Natural killer cell (primary cell): ENCODE results near the gene THSD7B. TPM values are rescaled to one million over a fixed set of nuclear protein-coding genes. Genes with fewer than 3 reads are reported as not detected.

Experiments used
- ATAC-seq, 3 donors: fragments of 150-1000 bp in 2 of 3; fragments of 200-7000 bp in 1 of 3; cut with Tn5 transposase; 1 replicate in 1 of 3; 2 replicates in 2 of 3; pipeline ENCODE4 v1.10.0; 2021; ENCODE audit warnings: mild to moderate bottlenecking in 2 of 3, moderate library complexity in 2 of 3
- DNase-seq, 2 donors: peaks; one replicate each; pipeline versions ENCODE4 v3.0.0 to v3.0.0-alpha.2; 2013 to 2021; ENCODE audit warnings: mixed read lengths in 1 of 2
- H3K27ac ChIP-seq: one replicate; pipeline ENCODE4 v1.5.1; 2013; ENCODE audit warnings: mild to moderate bottlenecking, low read length
- H3K27me3 ChIP-seq: one replicate; pipeline ENCODE4 v1.6.1; 2013; ENCODE audit warnings: low read length; ENCODE audit not compliant: control insufficient read depth, insufficient read depth
- H3K36me3 ChIP-seq: one replicate; pipeline ENCODE4 v1.6.1; 2013; ENCODE audit warnings: low read length; ENCODE audit not compliant: control insufficient read depth, insufficient read depth
- H3K4me1 ChIP-seq: one replicate; pipeline ENCODE4 v1.6.1; 2013; ENCODE audit warnings: low read length; ENCODE audit not compliant: control insufficient read depth, insufficient read depth
- H3K4me3 ChIP-seq: one replicate; pipeline ENCODE4 v1.5.1; 2013; ENCODE audit warnings: low read length
- H3K9me3 ChIP-seq: one replicate; pipeline ENCODE4 v1.6.1; 2013; ENCODE audit warnings: low read length; ENCODE audit not compliant: control insufficient read depth, insufficient read depth
- H3K27ac Mint-ChIP-seq, 2 donors: one replicate each; pipeline ENCODE4 v1.8.0; 2022; ENCODE audit warnings: mild to moderate bottlenecking in 2 of 2, mixed read lengths in 2 of 2, moderate library complexity in 1 of 2
- H3K27me3 Mint-ChIP-seq, 2 donors: one replicate each; pipeline ENCODE4 v1.8.0; 2022; ENCODE audit warnings: low read depth in 2 of 2, mixed read lengths in 2 of 2
- H3K36me3 Mint-ChIP-seq: one replicate; pipeline ENCODE4 v1.8.0; 2022; ENCODE audit warnings: mixed read lengths
- H3K4me1 Mint-ChIP-seq, 2 donors: one replicate each; pipeline ENCODE4 v1.8.0; 2022; ENCODE audit warnings: mixed read lengths in 2 of 2
- H3K4me3 Mint-ChIP-seq: one replicate; pipeline ENCODE4 v1.8.0; 2022; ENCODE audit warnings: mild to moderate bottlenecking, moderate library complexity, mixed read lengths
- H3K9me3 Mint-ChIP-seq, 2 donors: one replicate each; pipeline ENCODE4 v1.8.0; 2022; ENCODE audit warnings: mixed read lengths in 2 of 2
- CTCF ChIP-seq: fragments of 200-600 bp; IDR thresholded peaks from one replicate; pipeline ENCODE4 v1.8.0; 2022; ENCODE audit warnings: antibody characterized with exemption
- WGBS: methylation state at CpG from one replicate; pipeline ENCODE4 v1.1.7; 2013; ENCODE audit warnings: missing lambda C conversion rate; ENCODE audit not compliant: insufficient coverage; 5-methylcytosine and 5-hydroxymethylcytosine counted together
- intact Hi-C: fragments of 100-400 bp; cut with micrococcal nuclease; formaldehyde crosslinking; loops from one replicate; pipeline ENCODE4 v1.14.2; 2022
- total RNA-seq, 4 donors: library from RNA; stranded (reverse); fragments of 120-200 nt in 1 of 4; gene quantifications; one replicate each; pipeline versions ENCODE4 v1.2.3 to v1.2.4, GENCODE V29; 2013 to 2022

THSD7B gene
- total RNA-seq, 3 donors from 2014 or later (not counting 1 experiment from before 2014, with no cell fraction given): not detected

DNA sequence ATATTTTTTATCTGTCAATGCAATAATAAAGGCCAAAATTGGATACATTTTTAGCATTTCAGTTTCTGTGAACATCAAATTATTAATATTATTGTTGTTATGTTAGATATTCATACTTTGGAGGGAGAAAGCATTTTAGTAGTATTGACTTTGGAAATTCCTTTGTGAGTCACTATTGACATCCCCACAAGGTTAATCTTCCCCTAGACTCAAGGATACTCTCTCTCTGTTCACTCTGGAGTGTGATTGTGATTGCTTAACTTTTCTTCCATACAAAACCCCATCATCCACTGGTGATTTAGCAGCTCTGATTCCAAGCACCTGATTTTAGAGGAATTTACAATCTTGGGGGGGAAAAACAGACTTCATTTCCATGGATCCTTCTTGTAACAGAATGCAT, 352.0 kb downstream of the THSD7B start:
- H3K4me3 Mint-ChIP-seq: no peak overlapping the region
- Histone ChIP-seq H3K27me3 (no peaks in the 10 kb centered on the region), H3K4me3 (no peak overlapping the region), H3K27ac (no peak overlapping the region), H3K36me3 (no peaks in the 10 kb centered on the region), H3K4me1 (no peaks in the 10 kb centered on the region), H3K9me3 (no peaks in the 10 kb centered on the region)
- H3K9me3 Mint-ChIP-seq: peaks cover 10 to 11% of the 10 kb centered on the region in 2 donors
- no peak overlapping the region for H3K27ac Mint-ChIP-seq
- intact Hi-C loops: no loop called here
- DNase-seq (no peak), ATAC-seq (no peak)
- H3K36me3 Mint-ChIP-seq: no peaks in the 10 kb centered on the region
- no peak for TF ChIP-seq CTCF
- no peaks in the 10 kb centered on the region for H3K4me1 Mint-ChIP-seq
- H3K27me3 Mint-ChIP-seq: no peaks in the 10 kb centered on the region

DNA sequence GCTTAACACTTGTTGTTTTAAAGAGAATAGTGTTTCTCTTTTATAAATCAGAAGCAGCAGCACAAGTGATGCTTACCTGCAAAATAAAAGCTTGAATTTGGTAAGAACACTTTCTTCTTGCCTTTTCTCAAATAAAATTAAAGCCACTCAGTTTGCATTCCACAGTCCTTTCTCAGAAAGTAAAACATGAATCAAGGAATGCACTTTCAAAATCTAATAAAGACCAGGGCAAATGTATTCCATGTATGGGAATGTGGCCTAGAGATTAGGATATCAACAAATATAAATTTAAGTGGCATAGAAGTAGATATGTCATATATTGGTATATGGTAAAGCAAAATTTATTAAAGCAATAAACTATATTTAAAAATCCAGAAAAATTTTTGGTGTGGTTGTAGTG, 352.8 kb downstream of the THSD7B start:
- Histone ChIP-seq H3K27me3 (no peaks in the 10 kb centered on the region), H3K36me3 (no peaks in the 10 kb centered on the region), H3K9me3 (no peaks in the 10 kb centered on the region), H3K4me1 (no peaks in the 10 kb centered on the region), H3K4me3 (no peak overlapping the region), H3K27ac (no peak overlapping the region)
- Mint-ChIP-seq H3K4me1 (no peaks in the 10 kb centered on the region), H3K36me3 (no peaks in the 10 kb centered on the region), H3K9me3 (peaks cover 11 to 12% of the 10 kb centered on the region in 2 donors), H3K27ac (no peak overlapping the region), H3K4me3 (no peak overlapping the region), H3K27me3 (no peaks in the 10 kb centered on the region)
- ATAC-seq (no peak), DNase-seq (no peak)
- no peak for TF ChIP-seq CTCF
- intact Hi-C loops: no loop called here

- 89% methylated on average over 1 of the region's 1 CpG for WGBS
- Histone ChIP-seq H3K4me3 (no peak overlapping the region), H3K4me1 (no peaks in the 10 kb centered on the region), H3K9me3 (no peaks in the 10 kb centered on the region), H3K27ac (no peak overlapping the region), H3K36me3 (no peaks in the 10 kb centered on the region), H3K27me3 (no peaks in the 10 kb centered on the region)
- intact Hi-C loops: no loop called here
- H3K4me1 Mint-ChIP-seq: no peaks in the 10 kb centered on the region
- H3K9me3 Mint-ChIP-seq: peaks cover 11 to 18% of the 10 kb centered on the region in 2 donors
- H3K27me3 Mint-ChIP-seq: no peaks in the 10 kb centered on the region
- no peak overlapping the region for H3K27ac Mint-ChIP-seq
- DNase-seq: no peak
- TF ChIP-seq CTCF: no peak
- H3K36me3 Mint-ChIP-seq: no peaks in the 10 kb centered on the region
- no peak for ATAC-seq
- no peak overlapping the region for H3K4me3 Mint-ChIP-seq
Observed at GRCh38 chr2:137123226-137123625, 357.9 kb downstream of the THSD7B start.

GRCh38 chr2:137133225-137133624, 367.9 kb downstream of the THSD7B start:
- TF ChIP-seq CTCF: no peak
- DNase-seq (no peak), ATAC-seq (no peak)
- Histone ChIP-seq H3K27ac (no peak overlapping the region), H3K36me3 (no peaks in the 10 kb centered on the region), H3K27me3 (no peaks in the 10 kb centered on the region), H3K4me3 (no peak overlapping the region), H3K9me3 (no peaks in the 10 kb centered on the region), H3K4me1 (no peaks in the 10 kb centered on the region)
- Mint-ChIP-seq H3K4me1 (no peaks in the 10 kb centered on the region), H3K4me3 (no peak overlapping the region), H3K36me3 (no peaks in the 10 kb centered on the region), H3K27ac (no peak overlapping the region), H3K9me3 (peaks cover 8 to 9% of the 10 kb centered on the region in 2 donors), H3K27me3 (no peaks in the 10 kb centered on the region)
- WGBS: 84% methylated on average over 1 of the region's 3 CpGs
- intact Hi-C loops: no loop called here
